Heart right ventricle (tissue), 16 donors: ENCODE results near the gene RNF41. TPM values are rescaled to one million over a fixed set of nuclear protein-coding genes. Genes with fewer than 3 reads are reported as not detected.

ENCODE experiments used
- ATAC-seq, 8 donors: fragments of 200-7000 bp; cut with Tn5 transposase; one replicate each; pipeline ENCODE4 v1.9.1; 2020; ENCODE audit warnings: mild to moderate bottlenecking in 8 of 8, moderate library complexity in 8 of 8, moderate number of reproducible peaks in 1 of 8
- DNase-seq, 2 donors: peaks; one replicate each; pipeline ENCODE4 v3.0.0-alpha.2; 2020
- H3K27ac ChIP-seq, 10 donors: fragments of 200-600 bp; sonication (generic) in 2 of 10; one replicate each; pipeline versions ENCODE4 v1.5.0 to v1.8.0; 2020 to 2022; ENCODE audit warnings: mild to moderate bottlenecking in 3 of 10
- H3K27me3 ChIP-seq, 7 donors: fragments of 200-600 bp; one replicate each; pipeline ENCODE4 v1.8.0; 2021 to 2022; ENCODE audit warnings: mild to moderate bottlenecking in 2 of 7
- H3K36me3 ChIP-seq, 9 donors: fragments of 200-600 bp; sonication (generic) in 1 of 9; one replicate each; pipeline versions ENCODE4 v1.5.0 to v1.8.0; 2020 to 2022; ENCODE audit warnings: mild to moderate bottlenecking in 2 of 9
- H3K4me1 ChIP-seq, 9 donors: fragments of 200-600 bp; sonication (generic) in 1 of 9; one replicate each; pipeline versions ENCODE4 v1.5.0 to v1.8.0; 2020 to 2022; ENCODE audit warnings: mild to moderate bottlenecking in 4 of 9
- H3K4me3 ChIP-seq, 10 donors: fragments of 200-600 bp; sonication (generic) in 2 of 10; one replicate each; pipeline versions ENCODE4 v1.5.0 to v1.8.0; 2020 to 2022; ENCODE audit warnings: mild to moderate bottlenecking in 7 of 10, moderate library complexity in 2 of 10
- H3K9me3 ChIP-seq, 11 donors: fragments of 200-600 bp in 10 of 11; sonication (generic) in 2 of 11; one replicate each; pipeline versions ENCODE4 v1.5.0 to v1.8.0; 2013 to 2022; ENCODE audit warnings: mild to moderate bottlenecking in 2 of 11, control low read depth in 1 of 11, moderate library complexity in 1 of 11
- WGBS, 2 donors: extraction: QIAGEN DNeasy Blood & Tissue Kit; methylation state at CpG; one replicate each; pipeline ENCODE4 v1.1.7; 2013; ENCODE audit warnings: inconsistent platforms in 1 of 2; 5-methylcytosine and 5-hydroxymethylcytosine counted together
- intact Hi-C, 10 donors: fragments of 100-400 bp; cut with DNase I; formaldehyde crosslinking; loops; one replicate each; pipeline versions ENCODE4 v1.11.1 to v1.14.2; 2022
- polyA plus RNA-seq, 2 donors: library from polyadenylated mRNA; stranded (reverse); fragments of 200-250 nt; gene quantifications; one replicate each; pipeline ENCODE4 v1.2.3, GENCODE V29; 2013
- total RNA-seq, 10 donors: library from RNA; stranded (reverse); fragmentation: NEBNext Ultra II Directional in 3 of 10; extraction: Animal tissue kit (Norgen Biotek cat#: 25700) in 3 of 10; gene quantifications; one replicate each; pipeline versions ENCODE4 v1.2.1 to v1.2.4, GENCODE V29; 2021 to 2023
- TF ChIP-seq, protein P1 (sequence below), 9 donors: fragments of 200-600 bp; sonication (generic) in 2 of 9; IDR thresholded peaks; one replicate each; pipeline versions ENCODE4 v1.5.0 to v1.8.0; 2021 to 2022; ENCODE audit warnings: antibody characterized with exemption in 9 of 9, mild to moderate bottlenecking in 5 of 9, moderate library complexity in 1 of 9
- donor health status: Arrhythmogenic right ventricular cardiomyopathy.
- donor health status: ischemic (EF 13 %, LVEDD 7.1; RV severe dilation, severe dysfunction).
- donor health status: healthy with polysubstance abuse.
- donor health status: DM: no; HTN: yes; CAD: no.
- donor health status: DM: no; HTN: no; CAD: no.
- donor health status: ischemic (EF 25% LVEDD 6.9; RV normal size, moderate dysfunction).
- donor health status: ischemic (EF 25% LVEDD 5.7; RV mildly dilated, moderate dysfunction).
- donor health status: healthy.
- donor health status: DM: yes; HTN: yes; CAD: no.
- donor health status: Ischemic cardiomyopathy.
- donor health status: ischemic (EF 35%, LVEDD 5.7; RV mildly dilated, moderate dysfunction).
- donor health status: nonischemic (EF 11% LVEDD 7.7; RV severe dilation, severe dysfunction).
- donor health status: DM: yes; HTN: yes; CAD: no.
- donor health status: PGD.
- donor health status: ischemic (EF 29% LVEDD 5.4; RV normal size, mild dysfunction).
- donor health status: nonischemic (EF 23%, LVEDD 6.1; RV moderate dilation, normal function).

The RNF41 gene
- total and polyA plus RNA-seq, 12 donors, result 7.0 to 66.3 (median 46.2) TPM

DNA sequence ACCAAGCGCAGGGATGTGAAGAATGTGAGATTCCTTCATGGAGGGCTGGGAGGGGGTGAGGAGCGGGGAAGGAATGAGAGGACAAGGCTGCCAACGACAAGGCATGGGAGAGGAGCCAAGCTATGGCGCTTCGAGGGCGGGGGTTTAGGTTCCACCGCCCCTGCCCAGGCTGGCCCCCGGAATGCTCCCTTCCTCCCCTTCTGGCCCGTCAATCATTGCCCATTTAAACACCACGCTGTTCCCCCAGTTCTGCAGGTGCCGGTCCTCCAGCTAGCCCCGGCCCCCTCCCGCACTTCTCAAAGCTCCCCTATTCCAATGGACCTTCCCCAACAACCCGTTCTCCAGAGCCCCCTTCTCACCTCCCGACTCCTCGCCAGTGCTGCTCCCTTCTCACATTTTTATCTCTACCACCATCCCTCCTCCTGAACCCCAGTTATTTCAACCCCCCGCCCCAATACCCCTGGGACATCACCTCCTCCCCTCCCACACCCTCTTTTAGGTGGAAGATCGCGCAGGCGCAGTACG lies 428 bp downstream of the RNF41 start:
- no peaks in the 10 kb centered on the region for H3K9me3 ChIP-seq
- no peaks in the 10 kb centered on the region for H3K27me3 ChIP-seq
- H3K36me3 ChIP-seq, result peaks cover 0 to 22% (median 0%) of the 10 kb centered on the region in 9 donors
- intact Hi-C loops, result loop anchor here in 4 of 10 donors (5.0 kb wide), 3 partner anchors 34 to 104 kb away; partner anchors contain the start of genes ANKRD52 (in 2 of the 4), RPL41 (in 1 of the 4), SMARCC2 (in 1 of the 4) and ZC3H10 (in 1 of the 4)
- peak; percentile 49 to 58 for DNase-seq
- TF ChIP-seq, protein P1, sequence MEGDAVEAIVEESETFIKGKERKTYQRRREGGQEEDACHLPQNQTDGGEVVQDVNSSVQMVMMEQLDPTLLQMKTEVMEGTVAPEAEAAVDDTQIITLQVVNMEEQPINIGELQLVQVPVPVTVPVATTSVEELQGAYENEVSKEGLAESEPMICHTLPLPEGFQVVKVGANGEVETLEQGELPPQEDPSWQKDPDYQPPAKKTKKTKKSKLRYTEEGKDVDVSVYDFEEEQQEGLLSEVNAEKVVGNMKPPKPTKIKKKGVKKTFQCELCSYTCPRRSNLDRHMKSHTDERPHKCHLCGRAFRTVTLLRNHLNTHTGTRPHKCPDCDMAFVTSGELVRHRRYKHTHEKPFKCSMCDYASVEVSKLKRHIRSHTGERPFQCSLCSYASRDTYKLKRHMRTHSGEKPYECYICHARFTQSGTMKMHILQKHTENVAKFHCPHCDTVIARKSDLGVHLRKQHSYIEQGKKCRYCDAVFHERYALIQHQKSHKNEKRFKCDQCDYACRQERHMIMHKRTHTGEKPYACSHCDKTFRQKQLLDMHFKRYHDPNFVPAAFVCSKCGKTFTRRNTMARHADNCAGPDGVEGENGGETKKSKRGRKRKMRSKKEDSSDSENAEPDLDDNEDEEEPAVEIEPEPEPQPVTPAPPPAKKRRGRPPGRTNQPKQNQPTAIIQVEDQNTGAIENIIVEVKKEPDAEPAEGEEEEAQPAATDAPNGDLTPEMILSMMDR (IDR thresholded peaks at IDR 0.05), result no peak
- peaks cover 4 to 53% (median 39%) of the 10 kb centered on the region in 9 donors for H3K4me1 ChIP-seq
- 0 to 1% methylated on average over 21 of the region's 21 CpGs for WGBS, 2 donors
- H3K27ac ChIP-seq, result peak overlapping the region; percentile 81 to 99 (median 95)
- ATAC-seq, result peak; percentile 3 to 50 (median 24)
- H3K4me3 ChIP-seq, result peak overlapping the region; percentile 39 to 89 (median 77)

DNA sequence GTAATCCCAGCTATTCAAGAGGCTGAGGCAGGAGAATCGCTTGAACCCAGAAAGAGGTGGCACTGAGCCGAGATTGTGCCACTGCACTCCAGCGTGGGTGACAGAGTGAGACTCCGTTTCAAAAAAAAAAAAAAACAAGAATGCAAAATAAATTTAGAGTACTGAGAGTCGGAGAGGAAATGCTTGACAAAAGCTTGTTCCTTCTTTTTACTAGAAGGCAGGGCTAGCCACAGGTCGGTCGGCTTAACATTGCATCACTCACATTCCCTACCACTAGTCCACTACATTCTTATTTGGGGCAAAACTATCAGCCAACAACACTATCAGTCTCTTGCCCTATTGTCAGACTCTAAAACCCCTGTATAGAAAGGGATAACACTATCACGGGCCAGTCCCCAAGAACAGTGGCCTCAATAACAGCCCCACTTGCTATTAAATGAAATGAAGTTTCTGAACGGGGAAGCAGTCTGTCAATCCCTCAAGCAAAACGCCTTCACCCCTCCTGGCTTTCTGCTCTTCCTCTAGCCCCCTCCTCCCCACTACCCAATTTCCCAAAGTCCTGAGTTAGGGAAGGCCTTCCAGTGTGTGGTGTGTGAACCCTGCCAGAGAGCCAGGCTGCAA lies 1.0 kb downstream of the RNF41 start:
- Histone ChIP-seq H3K9me3 (no peaks in the 10 kb centered on the region), H3K4me1 (peaks cover 4 to 53% (median 39%) of the 10 kb centered on the region in 9 donors), H3K36me3 (peaks cover 0 to 22% (median 0%) of the 10 kb centered on the region in 9 donors), H3K4me3 (peak overlapping the region; percentile 39 to 89 (median 77)), H3K27me3 (no peaks in the 10 kb centered on the region), H3K27ac (peak overlapping the region; percentile 81 to 99 (median 95))
- intact Hi-C loops, result loop anchor here in 4 of 10 donors (5.0 kb wide), 3 partner anchors 33 to 103 kb away; partner anchors contain the start of genes ANKRD52 (in 2 of the 4), RPL41 (in 1 of the 4), SMARCC2 (in 1 of the 4) and ZC3H10 (in 1 of the 4)
- 3% methylated on average over 10 of the region's 10 CpGs for WGBS, 2 donors
- TF ChIP-seq, protein P1 (IDR thresholded peaks at IDR 0.05), result no peak
- ATAC-seq (no peak), DNase-seq (no peak)

DNA sequence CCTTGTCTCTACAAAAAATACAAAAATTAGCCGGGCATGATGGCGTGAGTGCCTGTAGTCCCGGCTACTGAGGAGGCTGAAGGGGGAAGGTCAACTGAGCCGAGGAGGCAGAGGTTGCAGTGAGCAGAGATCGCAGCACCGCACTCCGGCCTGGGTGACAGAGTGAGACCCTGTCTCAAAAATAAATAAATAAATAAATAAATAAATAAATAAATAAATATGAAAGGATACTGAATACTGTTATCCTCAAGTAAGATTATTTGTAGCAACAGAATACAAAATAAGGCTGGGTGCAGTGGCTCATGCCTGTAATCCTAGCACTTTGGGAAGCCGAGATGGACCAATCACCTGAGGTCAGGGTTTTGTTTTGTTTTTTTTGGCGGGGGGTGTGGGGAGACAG lies 1.9 kb downstream of the RNF41 start:
- DNase-seq (no peak), ATAC-seq (no peak)
- H3K9me3 ChIP-seq, result no peaks in the 10 kb centered on the region
- TF ChIP-seq, protein P1 (IDR thresholded peaks at IDR 0.05), result no peak
- H3K4me3 ChIP-seq, result peak overlapping the region in 1 of 10 donors; percentile 73
- H3K27me3 ChIP-seq, result no peaks in the 10 kb centered on the region
- peaks cover 0 to 29% (median 6%) of the 10 kb centered on the region in 9 donors for H3K36me3 ChIP-seq
- 89 to 90% methylated on average over 9 of the region's 9 CpGs for WGBS, 2 donors
- intact Hi-C loops, result loop anchor here in 4 of 10 donors (5.0 kb wide), 3 partner anchors 33 to 103 kb away; partner anchors contain the start of genes ANKRD52 (in 2 of the 4), RPL41 (in 1 of the 4), SMARCC2 (in 1 of the 4) and ZC3H10 (in 1 of the 4)
- H3K27ac ChIP-seq, result peak overlapping the region in 7 of 10 donors; percentile 81 to 99 (median 94)
- H3K4me1 ChIP-seq, result peaks cover 4 to 49% (median 37%) of the 10 kb centered on the region in 9 donors

DNA sequence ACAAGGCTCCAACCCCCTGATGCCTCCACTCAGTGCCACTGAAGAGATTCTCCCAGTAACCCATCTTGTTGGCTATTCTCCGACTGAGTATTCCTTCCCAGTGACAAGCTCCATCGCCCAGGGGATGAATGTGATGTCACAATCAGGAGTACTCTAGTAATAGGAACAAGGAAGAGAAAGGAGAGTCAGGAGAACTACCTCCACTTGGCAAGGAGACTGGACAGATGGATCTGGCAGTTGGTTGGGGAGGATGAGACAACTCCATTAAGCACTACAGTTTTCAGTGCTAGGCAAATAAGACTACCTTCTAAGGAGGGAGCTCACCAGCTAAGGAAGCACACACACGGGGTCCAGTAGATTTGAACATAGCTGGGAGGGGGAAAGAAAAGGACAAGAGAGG lies 5.3 kb downstream of the RNF41 start:
- H3K4me1 ChIP-seq, result peaks cover 0 to 25% (median 16%) of the 10 kb centered on the region in 9 donors
- H3K27ac ChIP-seq, result no peak overlapping the region
- WGBS, 2 donors, result 89 to 91% methylated on average over 3 of the region's 3 CpGs
- H3K27me3 ChIP-seq, result no peaks in the 10 kb centered on the region
- intact Hi-C loops, result no loop called here
- DNase-seq (no peak), ATAC-seq (no peak)
- no peaks in the 10 kb centered on the region for H3K9me3 ChIP-seq
- H3K4me3 ChIP-seq, result no peak overlapping the region
- TF ChIP-seq, protein P1 (IDR thresholded peaks at IDR 0.05), result no peak
- H3K36me3 ChIP-seq, result peaks cover 0 to 63% (median 39%) of the 10 kb centered on the region in 9 donors
